ENCODE results near the gene ACSF2.

The ACSF2 gene

DNA sequence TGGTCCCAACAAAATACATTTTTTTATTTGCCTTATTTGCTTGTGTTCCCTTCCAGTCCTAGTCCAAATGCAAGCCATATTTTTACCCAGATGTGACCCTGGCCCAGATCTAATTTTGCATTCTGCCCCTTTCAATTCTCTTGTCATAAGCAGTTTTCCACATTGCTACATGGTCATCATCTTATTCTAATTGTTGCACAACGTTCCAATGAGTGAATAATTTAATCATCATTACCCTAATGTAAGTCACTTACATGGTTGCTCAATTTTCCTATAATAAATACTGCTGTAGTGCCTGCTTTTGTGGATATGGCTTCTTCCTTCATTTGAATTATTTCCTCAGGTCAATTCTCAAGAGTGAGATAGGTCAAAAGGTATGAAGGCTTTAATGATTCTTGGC lies 65.5 kb downstream of the ACSF2 start:
- no peak for DNase-seq
- Mint-ChIP-seq H3K27me3 (no peaks in the 10 kb centered on the region), H3K4me1 (no peaks in the 10 kb centered on the region), H3K27ac (no peak overlapping the region), H3K9me3 (no peaks in the 10 kb centered on the region), H3K4me3 (no peak overlapping the region), H3K36me3 (peaks cover 3 to 8% of the 10 kb centered on the region in 2 donors)
- ATAC-seq (replicated peaks): no peak

DNA sequence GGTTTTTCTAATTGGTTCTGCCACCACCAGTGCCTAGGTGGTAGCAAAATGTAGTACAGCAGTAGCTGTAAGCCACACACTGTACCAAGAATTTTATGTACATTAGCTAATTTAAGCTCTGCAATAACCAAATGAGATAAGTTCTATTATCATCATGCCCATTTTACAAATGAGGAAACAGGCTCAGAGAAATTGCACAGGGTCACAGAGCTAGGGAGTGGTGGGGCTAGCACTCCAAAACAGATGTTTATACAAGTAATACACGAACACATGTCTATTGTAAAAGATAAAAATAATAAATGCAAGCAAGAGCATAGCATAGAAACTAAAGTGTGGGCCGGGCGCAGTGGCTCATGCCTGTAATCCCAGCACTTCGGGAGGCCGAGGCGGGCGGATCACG lies 66.2 kb downstream of the ACSF2 start:
- ATAC-seq (replicated peaks): no peak
- H3K4me3 Mint-ChIP-seq: no peak overlapping the region
- peaks cover 0 to 3% of the 10 kb centered on the region in 2 donors for H3K36me3 Mint-ChIP-seq
- no peak overlapping the region for H3K27ac Mint-ChIP-seq
- H3K27me3 Mint-ChIP-seq: no peaks in the 10 kb centered on the region
- DNase-seq: no peak
- H3K9me3 Mint-ChIP-seq: no peaks in the 10 kb centered on the region
- no peaks in the 10 kb centered on the region for H3K4me1 Mint-ChIP-seq

DNA sequence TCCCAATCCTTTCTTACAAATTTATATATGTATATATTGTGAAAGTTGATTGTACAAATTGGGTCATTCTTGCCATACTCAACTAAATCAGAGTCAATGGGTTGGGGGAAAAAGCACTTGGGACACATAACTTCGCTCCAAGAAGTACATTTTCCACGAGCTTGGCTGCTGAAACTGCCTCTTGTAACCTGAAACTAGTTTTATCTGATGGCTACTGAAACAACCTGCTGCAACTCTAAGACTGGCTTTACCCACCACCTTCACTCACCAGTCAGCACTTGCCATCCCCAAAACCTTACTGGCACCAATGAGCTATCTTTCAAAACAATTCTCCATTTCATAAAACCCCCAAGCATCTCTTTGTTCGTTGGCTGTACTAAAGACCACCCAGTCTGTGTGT lies 67.7 kb downstream of the ACSF2 start:
- no peak overlapping the region for H3K4me3 Mint-ChIP-seq
- no peaks in the 10 kb centered on the region for H3K4me1 Mint-ChIP-seq
- H3K9me3 Mint-ChIP-seq: no peaks in the 10 kb centered on the region
- peaks cover 0 to 5% of the 10 kb centered on the region in 2 donors for H3K27me3 Mint-ChIP-seq
- H3K27ac Mint-ChIP-seq: no peak overlapping the region
- ATAC-seq (replicated peaks) (no peak), DNase-seq (no peak)
- H3K36me3 Mint-ChIP-seq: no peaks in the 10 kb centered on the region

DNA sequence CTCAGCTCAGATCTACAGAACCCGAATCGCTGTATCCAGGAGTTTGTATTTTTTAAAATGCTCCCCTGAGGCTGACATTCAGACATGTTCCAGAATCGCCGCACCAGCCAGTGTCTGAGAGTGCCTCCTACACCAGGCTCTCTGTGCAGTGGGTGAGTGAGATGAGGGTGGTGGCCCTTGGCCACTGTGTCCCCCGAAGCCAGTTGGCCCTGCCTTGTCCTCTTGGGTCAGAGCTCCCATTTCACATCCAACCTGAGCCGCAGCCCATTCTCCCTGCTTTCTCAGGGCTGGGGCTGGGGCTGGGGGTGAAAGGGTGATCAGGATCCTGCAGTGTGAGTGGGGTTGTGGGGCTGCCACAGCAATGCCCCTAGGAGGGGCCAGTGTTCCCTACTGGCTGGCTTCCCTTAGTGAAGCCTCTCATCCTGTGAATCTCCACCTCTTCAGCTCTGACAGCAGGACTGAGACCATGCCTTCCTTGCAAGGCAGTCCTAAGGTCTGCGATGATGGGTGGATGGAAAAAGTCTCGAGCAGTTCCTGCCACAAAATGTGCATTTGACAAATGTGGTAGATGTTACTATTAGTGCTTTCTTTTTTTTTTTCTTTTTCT lies 69.3 kb downstream of the ACSF2 start:
- Mint-ChIP-seq H3K9me3 (no peaks in the 10 kb centered on the region), H3K36me3 (no peaks in the 10 kb centered on the region), H3K4me3 (no peak overlapping the region), H3K27ac (no peak overlapping the region), H3K27me3 (peaks cover 0 to 5% of the 10 kb centered on the region in 2 donors), H3K4me1 (no peaks in the 10 kb centered on the region)
- ATAC-seq (replicated peaks): no peak
- DNase-seq: no peak

DNA sequence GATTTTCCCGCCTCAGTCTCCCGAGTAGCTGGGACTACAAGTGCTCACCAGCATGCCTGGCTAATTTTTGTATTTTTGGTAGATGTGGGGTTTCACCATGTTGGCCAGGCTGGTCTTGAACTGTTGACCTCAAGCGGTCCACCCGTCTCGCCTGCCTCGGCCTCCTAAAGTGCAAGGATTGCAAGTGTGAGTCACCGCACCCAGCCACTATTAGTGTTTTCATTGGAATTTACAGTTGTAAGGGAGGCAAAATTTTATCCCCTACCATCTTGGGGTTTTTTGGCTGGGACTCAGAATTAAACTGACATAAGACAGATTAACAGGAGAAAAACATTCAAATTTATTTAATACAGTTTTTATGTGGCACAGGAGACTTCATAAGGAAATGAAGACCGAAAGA lies 69.9 kb downstream of the ACSF2 start:
- H3K36me3 Mint-ChIP-seq: no peaks in the 10 kb centered on the region
- H3K4me3 Mint-ChIP-seq: no peak overlapping the region
- peaks cover 0 to 5% of the 10 kb centered on the region in 2 donors for H3K27me3 Mint-ChIP-seq
- DNase-seq (no peak), ATAC-seq (replicated peaks) (no peak)
- no peaks in the 10 kb centered on the region for H3K9me3 Mint-ChIP-seq
- no peak overlapping the region for H3K27ac Mint-ChIP-seq
- H3K4me1 Mint-ChIP-seq: no peaks in the 10 kb centered on the region

DNA sequence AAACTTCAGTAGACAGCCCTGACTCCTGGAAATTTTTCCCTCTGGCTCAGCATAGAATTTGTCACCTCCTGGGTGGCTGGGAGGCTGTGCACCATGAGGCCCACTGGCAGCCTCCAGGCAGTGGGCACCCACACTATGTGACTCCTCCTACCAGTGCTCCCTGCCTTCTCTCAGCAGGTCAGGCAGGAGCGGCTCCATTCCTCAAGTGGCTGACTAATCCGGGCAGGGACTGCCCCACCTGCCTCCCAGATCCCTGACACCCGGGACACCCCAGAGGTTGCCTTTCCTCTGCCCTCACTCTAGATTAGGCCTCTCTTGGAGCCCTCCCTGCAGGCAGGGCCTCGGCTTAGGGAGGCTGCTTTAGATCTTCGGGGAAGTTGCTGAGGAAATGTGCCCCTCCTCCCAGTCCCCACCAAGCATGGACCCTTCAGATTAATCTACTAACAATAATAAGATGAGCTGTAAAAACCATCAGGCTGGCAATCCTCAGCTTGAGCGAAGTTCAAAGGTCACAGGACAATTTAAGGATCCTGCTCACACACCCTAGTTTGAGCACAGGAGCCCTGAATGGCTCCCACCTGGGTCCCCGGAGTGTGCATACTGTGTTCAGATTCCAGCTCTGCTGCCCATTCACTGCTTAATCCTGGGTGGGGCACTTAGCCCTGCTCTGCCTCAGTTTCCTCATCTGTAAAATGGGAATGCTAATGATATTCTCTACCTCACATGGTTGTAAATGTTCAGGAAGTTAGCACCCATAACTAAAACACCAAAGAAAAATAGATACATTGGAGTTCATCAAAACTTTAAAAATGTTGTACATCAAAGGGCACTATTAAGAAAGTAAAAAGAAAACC lies 72.2 kb downstream of the ACSF2 start:
- Mint-ChIP-seq H3K4me3 (no peak overlapping the region), H3K27me3 (peaks cover 0 to 5% of the 10 kb centered on the region in 2 donors), H3K9me3 (no peaks in the 10 kb centered on the region), H3K36me3 (no peaks in the 10 kb centered on the region), H3K27ac (no peak overlapping the region), H3K4me1 (no peaks in the 10 kb centered on the region)
- no peak for ATAC-seq (replicated peaks)
- DNase-seq: no peak

GRCh38 chr17:50499270-50499669 lies 73.3 kb downstream of the ACSF2 start:
- ATAC-seq (replicated peaks) (no peak), DNase-seq (no peak)
- Mint-ChIP-seq H3K4me1 (no peaks in the 10 kb centered on the region), H3K36me3 (no peaks in the 10 kb centered on the region), H3K4me3 (no peak overlapping the region), H3K27me3 (peaks cover 4 to 12% of the 10 kb centered on the region in 2 donors), H3K9me3 (no peaks in the 10 kb centered on the region), H3K27ac (no peak overlapping the region)

DNA sequence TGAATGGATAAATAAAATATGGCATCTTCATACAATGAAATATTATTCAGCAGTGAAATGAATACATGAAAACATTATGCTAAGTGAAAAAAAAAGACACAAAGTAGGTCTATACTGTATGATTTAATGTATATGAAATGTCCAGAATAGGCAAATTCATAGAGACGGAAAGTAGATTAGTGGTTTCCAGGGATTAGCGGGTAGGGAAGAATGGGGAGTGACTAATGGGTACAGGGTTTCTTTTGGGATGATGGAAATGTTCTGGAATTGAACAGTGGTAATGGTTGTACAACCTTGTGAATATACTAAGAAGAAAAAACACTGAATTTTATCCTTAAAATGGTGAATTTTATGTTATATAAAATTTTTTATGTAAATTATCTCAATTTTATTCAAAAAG lies 73.7 kb downstream of the ACSF2 start:
- Mint-ChIP-seq H3K36me3 (no peaks in the 10 kb centered on the region), H3K27ac (no peak overlapping the region), H3K9me3 (no peaks in the 10 kb centered on the region), H3K4me3 (no peak overlapping the region), H3K27me3 (peaks cover 6 to 12% of the 10 kb centered on the region in 2 donors), H3K4me1 (no peaks in the 10 kb centered on the region)
- DNase-seq (no peak), ATAC-seq (replicated peaks) (no peak)

GRCh38 chr17:50501054-50501453 lies 75.0 kb downstream of the ACSF2 start:
- no peak overlapping the region for H3K4me3 Mint-ChIP-seq
- no peak overlapping the region for H3K27ac Mint-ChIP-seq
- no peak for ATAC-seq (replicated peaks)
- no peaks in the 10 kb centered on the region for H3K36me3 Mint-ChIP-seq
- H3K9me3 Mint-ChIP-seq: no peaks in the 10 kb centered on the region
- no peaks in the 10 kb centered on the region for H3K4me1 Mint-ChIP-seq
- peaks cover 11 to 22% of the 10 kb centered on the region in 2 donors for H3K27me3 Mint-ChIP-seq
- DNase-seq: no peak

GRCh38 chr17:50502301-50502990 lies 76.4 kb downstream of the ACSF2 start:
- ATAC-seq (replicated peaks): no peak
- no peak overlapping the region for H3K27ac Mint-ChIP-seq
- H3K4me3 Mint-ChIP-seq: no peak overlapping the region
- no peaks in the 10 kb centered on the region for H3K36me3 Mint-ChIP-seq
- no peak for DNase-seq
- no peaks in the 10 kb centered on the region for H3K9me3 Mint-ChIP-seq
- peaks cover 11 to 23% of the 10 kb centered on the region in 2 donors for H3K27me3 Mint-ChIP-seq
- H3K4me1 Mint-ChIP-seq: peaks cover 0 to under 1% of the 10 kb centered on the region in 2 donors

GRCh38 chr17:50505591-50506130 lies 79.6 kb downstream of the ACSF2 start:
- no peak for DNase-seq
- Mint-ChIP-seq H3K27ac (no peak overlapping the region), H3K9me3 (no peaks in the 10 kb centered on the region), H3K36me3 (no peaks in the 10 kb centered on the region), H3K4me3 (no peak overlapping the region), H3K4me1 (peaks cover 7 to 15% of the 10 kb centered on the region in 2 donors), H3K27me3 (peaks cover 18 to 26% of the 10 kb centered on the region in 2 donors)
- no peak for ATAC-seq (replicated peaks)

- H3K4me3 Mint-ChIP-seq: no peak overlapping the region
- peaks cover 18 to 26% of the 10 kb centered on the region in 2 donors for H3K27me3 Mint-ChIP-seq
- no peaks in the 10 kb centered on the region for H3K9me3 Mint-ChIP-seq
- H3K4me1 Mint-ChIP-seq: peaks cover 9 to 20% of the 10 kb centered on the region in 2 donors
- H3K27ac Mint-ChIP-seq: no peak overlapping the region
- no peaks in the 10 kb centered on the region for H3K36me3 Mint-ChIP-seq
- DNase-seq (no peak), ATAC-seq (replicated peaks) (no peak)
Observed at GRCh38 chr17:50506298-50506697, 80.3 kb downstream of the ACSF2 start.

GRCh38 chr17:50507871-50508572 lies 82.0 kb downstream of the ACSF2 start, which contains the start of gene MYCBPAP:
TSS of gene MYCBPAP (plus strand) at chr17:50508439. CDS start at chr17:50508675, 236 bp downstream.
- peak; percentile 84 to 88 for ATAC-seq (replicated peaks)
- peaks cover 13 to 24% of the 10 kb centered on the region in 2 donors for H3K4me1 Mint-ChIP-seq
- H3K36me3 Mint-ChIP-seq: no peaks in the 10 kb centered on the region

More at GRCh38 chr17:50507871-50508572, 82.0 kb downstream of the ACSF2 start, which contains the start of gene MYCBPAP:
- Mint-ChIP-seq H3K4me3 (peak within 1 kb of the TSS; percentile 85 to 90), H3K27ac (peak within 1 kb of the TSS; percentile 91), H3K27me3 (peaks cover 22 to 34% of the 10 kb centered on the region in 2 donors), H3K9me3 (no peaks in the 10 kb centered on the region)
- DNase-seq: peak; percentile 70

All from stimulated activated naive B cell treated with anti-CD40 and anti-IgM and Interleukin-4, amounts not matched to agents 10 μg/mL and 1 μg/mL and 100 μg/mL, for 72 hours (primary cell).